ENCODE results near the gene ARGLU1.
"Not testable (repeated sequence)": the region's sequence is repeated elsewhere in the genome, so short reads cannot be mapped to it uniquely, and the experiment has no call there.

The ARGLU1 gene, protein sequence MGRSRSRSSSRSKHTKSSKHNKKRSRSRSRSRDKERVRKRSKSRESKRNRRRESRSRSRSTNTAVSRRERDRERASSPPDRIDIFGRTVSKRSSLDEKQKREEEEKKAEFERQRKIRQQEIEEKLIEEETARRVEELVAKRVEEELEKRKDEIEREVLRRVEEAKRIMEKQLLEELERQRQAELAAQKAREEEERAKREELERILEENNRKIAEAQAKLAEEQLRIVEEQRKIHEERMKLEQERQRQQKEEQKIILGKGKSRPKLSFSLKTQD

DNA sequence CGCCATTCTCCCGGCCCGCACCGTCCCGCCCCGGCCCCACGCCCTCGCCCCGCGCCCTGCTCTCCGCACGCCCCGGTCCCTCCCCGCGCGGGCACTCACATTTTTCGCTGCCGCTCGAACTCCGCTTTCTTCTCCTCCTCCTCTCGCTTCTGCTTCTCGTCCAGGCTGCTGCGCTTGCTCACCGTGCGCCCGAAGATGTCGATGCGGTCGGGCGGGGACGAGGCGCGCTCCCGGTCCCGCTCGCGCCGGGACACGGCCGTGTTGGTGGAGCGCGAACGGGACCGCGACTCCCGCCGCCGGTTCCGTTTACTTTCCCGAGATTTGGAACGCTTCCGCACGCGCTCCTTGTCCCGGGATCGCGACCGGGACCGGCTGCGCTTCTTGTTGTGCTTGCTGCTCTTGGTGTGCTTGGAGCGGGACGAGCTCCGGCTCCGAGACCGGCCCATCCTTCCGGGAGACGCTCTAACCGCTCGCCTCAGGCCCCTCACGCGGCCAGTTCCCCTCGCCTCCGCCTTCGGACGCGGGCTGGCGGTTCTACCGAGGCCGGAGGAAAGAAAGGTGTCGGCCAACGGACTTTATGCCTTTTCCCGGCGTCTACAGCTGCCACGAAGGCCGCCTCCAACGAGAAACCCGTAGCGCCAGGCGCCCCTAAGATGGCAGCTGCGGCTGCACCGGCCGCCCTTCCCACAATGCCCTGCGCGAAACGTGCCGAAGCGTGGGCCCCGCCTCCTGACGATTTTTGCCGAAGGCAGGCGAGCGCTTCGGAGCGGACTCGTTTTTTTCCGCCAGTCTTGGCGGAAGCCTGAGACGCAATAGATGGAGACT is at the start of gene ARGLU1:
TSS of gene ARGLU1 (minus strand) at position 664 of the 825 bp plus-strand sequence. CDS start at position 446, 218 bp downstream.
- peak; percentile 93 to 95 for DNase-seq (ENCODE audit: low read depth in 2 of 2, low spot score in 1 of 2)

DNA sequence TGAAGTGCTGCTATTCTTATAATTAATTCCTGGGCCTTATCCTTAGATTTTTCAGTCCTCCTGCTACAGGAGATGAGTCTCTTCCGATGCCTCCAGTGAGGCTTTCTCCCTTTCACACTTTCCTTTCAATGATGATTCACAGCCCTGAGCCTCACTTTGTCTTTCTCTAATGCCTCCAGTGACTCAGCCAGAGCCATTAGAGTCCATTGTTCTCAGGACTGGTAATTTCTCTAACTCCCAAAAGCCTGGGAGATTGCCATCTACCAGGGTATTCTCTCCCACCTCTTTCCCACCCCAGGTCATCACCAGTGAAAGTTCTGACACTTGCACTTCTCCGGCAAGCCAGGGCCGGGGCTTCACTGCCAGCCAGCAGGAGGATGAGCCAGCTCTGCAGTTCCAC is 49.6 kb upstream of the ARGLU1 start:
- no peak for DNase-seq (ENCODE audit: low read depth in 2 of 2, low spot score in 1 of 2)

DNA sequence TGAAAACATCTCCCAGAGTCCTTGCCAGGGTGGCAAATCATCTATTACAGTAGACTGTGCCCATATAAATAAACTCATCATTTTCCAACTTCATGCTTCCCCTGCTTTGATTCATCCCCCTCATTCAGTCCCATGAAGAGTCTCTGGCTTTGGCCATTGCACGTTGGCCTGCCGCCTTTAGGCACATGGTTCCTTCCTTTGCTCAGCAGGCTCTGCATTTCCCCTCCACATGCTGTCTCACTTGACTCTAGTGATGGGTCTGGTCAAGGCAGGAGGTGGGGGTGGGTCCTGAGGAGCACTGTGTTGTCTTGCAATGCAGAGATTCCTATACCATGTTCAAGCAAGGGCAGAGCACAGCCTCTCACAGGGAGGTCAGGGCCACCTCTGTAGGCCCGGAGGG is 48.8 kb upstream of the ARGLU1 start:
- no peak for DNase-seq (ENCODE audit: low read depth in 2 of 2, low spot score in 1 of 2)

DNA sequence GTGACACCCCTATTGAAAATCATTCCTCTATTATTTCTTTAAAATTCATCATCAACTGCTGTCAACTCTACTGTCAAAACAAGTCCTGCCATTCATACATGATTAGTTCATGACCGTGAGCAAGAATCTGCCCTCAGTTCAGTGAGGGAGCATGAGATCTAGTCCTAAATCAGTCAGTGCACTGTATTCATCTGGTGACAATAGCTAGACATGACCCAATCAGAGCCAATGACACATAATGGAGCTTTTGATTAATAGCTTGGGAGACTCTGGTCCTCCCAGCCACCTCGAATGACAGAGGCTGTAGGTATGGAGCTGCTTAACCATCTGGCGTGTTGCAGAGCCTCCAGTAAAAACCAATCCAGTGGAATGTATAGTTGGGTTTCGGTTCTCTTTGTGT is 46.9 kb upstream of the ARGLU1 start:
- DNase-seq (ENCODE audit: low read depth in 2 of 2, low spot score in 1 of 2): no peak

DNA sequence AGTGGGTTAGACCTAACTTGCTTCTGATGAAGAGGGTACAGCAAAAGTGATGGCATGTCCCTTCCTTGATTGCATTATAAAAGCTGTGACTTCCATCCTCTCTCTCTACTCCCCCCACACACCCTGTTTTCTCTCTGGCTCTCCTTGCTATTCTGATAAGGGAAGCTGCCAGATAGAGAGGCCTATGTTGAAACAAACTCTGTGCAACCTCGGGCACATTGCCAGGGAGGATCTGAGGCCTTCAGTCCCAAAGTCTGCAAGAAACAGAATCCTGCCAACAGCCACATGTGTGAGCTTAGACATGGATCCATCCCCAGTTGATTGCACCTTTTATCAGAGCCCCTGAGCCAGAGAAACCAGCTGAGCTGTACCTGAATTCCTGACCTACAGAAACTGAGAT is 44.8 kb upstream of the ARGLU1 start:
- DNase-seq (ENCODE audit: low read depth in 2 of 2, low spot score in 1 of 2): no peak

DNA sequence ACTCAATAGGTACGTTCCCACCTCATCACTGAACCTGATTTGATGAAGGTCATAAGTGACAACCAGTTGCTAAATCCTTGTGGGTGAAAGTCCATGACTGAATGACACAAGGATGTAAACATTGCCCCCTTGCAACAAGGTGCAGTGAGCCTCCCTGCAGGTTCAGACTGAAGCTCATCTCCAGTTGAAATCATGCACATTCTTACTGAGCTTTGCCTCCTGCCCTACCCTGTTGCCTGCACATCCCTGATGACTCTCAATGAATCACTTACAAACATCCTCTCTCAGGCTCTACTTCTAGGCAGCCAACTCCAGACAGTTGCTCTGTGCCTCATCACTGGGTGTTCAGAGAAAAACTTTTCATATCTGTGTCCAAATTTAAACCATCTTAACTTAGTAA is 42.5 kb upstream of the ARGLU1 start:
- DNase-seq (ENCODE audit: low read depth in 2 of 2, low spot score in 1 of 2): no peak

DNA sequence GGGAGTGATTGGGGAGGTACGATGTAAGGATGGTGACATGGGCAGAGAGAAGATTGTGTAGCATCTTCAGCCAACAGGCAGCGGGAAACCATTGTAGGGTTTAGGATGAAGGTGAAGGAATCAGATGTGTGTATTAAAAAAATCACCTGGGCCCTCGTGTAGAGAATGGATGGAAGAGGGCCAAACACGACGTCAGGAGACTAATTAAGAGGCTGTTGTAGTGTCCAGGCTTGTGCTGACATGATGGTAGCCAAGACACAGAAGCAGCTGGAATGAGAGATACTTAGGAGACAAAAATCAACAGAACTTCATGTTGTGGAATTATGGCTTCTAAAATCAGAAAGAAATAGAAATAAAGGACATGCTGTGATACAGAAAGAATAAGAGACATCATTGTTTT is 41.2 kb upstream of the ARGLU1 start:
- no peak for DNase-seq (ENCODE audit: low read depth in 2 of 2, low spot score in 1 of 2)

DNA sequence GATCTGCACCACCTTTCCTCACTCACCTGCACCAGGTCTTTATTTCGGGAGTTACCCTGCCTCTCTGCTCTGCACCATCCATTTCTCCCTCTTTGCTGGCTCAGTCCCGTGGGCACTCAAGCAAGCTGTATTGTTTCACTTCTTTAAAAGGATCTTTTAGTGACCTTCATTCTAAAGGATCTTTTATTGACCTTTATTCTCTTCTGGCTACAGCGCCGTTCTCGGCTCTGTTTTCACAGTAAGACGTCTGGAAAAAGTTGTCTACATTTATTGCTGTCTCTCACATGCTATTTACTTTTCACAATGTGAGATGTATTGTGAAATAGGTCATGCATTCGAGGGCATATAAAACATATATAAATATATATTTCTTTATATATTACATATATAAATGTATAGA is 35.6 kb upstream of the ARGLU1 start:
- DNase-seq (ENCODE audit: low read depth in 2 of 2, low spot score in 1 of 2): no peak

DNA sequence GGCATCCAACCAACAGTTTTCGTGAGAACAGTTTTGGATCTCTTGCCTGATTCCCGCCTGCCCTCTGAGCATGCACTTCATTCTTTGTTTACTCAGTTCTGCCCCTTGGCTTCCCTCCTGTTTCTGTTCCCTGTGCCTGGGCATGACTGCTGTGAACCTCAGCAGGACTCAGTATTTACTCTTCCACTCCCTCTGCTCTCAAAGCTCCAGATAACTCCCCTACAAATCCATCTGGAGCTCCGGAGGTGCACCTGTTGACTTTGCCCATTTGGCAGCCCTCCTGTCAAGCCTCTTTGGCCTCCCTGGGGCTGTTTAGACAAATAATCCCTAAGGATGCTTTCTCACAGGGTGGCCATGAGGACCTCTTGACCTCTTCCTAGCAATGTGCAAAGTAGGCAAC is 34.2 kb upstream of the ARGLU1 start:
- DNase-seq (ENCODE audit: low read depth in 2 of 2, low spot score in 1 of 2): no peak

DNA sequence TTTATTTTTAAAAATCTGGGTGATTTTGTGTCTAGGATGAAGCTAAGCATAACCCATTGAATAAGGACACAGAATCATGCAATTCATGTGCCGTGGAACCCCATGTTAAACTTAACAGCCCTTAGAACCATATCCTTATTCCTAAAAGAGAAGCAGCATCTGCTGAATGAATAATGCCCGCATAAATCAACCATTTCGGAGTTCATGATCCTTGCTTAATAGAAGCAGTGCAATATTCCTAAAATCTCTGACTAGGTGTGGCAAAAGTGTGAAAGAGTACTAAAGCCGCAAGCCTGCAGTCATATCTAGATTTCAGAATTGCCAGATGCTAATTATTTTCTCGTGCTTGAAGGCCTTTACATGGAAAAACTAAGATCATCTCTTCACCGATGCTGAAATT is 33.6 kb upstream of the ARGLU1 start:
- no peak for DNase-seq (ENCODE audit: low read depth in 2 of 2, low spot score in 1 of 2)

DNA sequence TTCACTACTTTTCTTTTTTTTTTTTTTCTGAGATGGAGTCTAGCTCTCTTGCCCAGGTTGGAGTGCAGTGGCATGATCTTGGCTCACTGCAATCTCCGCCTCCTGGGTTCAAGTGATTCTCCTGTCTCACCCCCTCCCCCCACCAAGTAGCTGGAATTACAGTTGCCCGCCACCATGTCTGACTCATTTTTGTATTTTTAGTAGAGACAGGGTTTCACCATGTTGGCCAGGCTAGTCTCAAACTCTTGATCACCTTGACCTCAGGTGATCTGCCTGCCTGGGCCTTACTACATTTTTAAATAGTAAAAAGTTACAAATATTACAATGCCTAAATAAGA is 32.8 kb upstream of the ARGLU1 start:
- DNase-seq (ENCODE audit: low read depth in 2 of 2, low spot score in 1 of 2): not testable (repeated sequence)

DNA sequence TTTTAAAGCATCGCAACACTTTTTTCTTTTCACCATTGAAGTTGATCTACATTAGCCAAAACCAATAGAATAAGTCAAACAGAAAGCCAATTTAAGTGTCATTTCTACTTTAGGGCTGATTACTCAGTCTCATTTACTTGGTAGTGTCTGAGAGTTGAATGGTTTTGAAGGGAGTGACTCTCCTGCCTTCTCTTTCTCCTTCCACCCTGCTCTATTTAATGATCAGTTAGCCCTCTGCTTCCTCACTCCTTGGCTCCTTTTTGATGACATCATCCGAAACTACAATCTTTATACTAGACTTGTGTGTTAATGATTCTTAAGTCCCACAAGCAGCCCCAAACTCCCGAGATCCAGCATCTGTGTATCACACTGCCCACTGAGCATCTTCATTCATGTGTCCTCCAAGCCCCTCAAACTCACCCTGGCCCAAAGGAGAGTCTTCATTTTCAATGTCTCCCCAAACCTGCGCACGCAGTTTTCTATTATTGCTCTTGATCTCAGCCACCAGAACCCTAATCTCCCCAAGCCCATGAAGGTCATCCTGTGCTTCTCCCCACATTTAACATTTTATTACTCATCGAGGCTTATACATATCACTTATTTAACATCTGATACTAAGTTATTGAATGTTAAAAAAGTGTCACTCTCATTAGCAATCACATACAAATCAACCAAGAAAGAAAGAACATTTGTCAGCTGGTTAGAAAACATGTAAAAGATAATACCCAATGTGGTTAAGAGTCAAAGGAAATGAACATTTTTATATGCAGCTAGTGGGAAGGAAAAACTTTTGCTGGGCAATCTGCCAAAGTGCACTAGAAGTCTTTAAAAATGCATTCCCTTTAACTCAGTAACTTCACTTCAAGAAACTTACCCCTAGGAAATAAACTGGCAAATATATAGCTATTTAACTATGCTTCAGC is 32.2 kb upstream of the ARGLU1 start:
- no peak for DNase-seq (ENCODE audit: low read depth in 2 of 2, low spot score in 1 of 2)

DNA sequence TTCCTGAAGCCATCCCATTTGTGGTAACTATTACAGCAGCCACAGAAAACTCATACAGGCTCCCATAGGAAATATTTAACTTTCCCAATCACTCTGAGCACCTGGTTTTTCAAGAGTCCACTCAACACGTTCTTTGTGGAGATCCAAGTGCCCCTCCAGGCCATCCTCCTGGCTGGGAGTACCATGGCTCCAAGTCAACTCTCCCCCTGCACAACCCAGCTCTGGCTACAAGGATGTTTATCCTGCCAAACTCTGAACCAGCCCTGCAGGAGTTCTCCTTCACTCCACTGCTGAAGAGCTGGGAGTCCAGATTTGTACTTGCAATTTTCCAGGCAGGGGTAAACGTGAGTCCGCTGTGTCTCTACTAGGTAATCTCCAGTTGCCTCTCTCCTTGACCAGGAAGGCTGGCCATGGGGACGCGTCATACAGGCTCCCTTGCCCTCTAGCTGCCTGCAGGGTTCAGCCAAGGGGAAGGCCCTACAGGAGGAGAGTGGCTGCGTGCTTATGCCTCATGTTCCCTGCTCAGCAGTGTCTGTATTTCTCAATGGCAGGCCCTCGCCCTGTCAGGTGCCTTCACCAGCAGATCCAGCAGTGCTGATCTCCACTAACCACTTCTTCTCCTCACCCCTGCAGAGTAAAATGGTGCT is 29.9 kb upstream of the ARGLU1 start:
- DNase-seq (ENCODE audit: low read depth in 2 of 2, low spot score in 1 of 2): no peak

DNA sequence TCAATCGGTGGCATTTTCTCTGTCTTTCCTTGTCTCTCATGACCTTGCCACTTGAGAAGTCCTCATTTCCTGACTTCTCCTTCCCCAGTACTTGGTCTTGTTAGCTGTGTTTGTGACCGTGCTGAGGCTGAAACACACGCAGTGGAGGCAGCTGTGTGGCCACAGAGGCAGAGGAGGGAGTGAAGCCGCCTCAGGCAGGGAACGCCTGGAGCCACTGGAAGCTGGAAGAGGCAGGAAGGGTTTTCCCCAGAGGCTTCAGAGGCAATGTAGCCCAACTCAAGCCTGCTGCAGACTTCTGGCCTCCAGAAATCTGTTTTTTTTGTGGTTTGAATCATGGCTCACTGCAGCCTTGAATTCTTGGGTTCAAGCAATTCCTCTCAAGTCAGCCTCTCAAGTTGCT is 29.2 kb upstream of the ARGLU1 start:
- DNase-seq (ENCODE audit: low read depth in 2 of 2, low spot score in 1 of 2): no peak

DNA sequence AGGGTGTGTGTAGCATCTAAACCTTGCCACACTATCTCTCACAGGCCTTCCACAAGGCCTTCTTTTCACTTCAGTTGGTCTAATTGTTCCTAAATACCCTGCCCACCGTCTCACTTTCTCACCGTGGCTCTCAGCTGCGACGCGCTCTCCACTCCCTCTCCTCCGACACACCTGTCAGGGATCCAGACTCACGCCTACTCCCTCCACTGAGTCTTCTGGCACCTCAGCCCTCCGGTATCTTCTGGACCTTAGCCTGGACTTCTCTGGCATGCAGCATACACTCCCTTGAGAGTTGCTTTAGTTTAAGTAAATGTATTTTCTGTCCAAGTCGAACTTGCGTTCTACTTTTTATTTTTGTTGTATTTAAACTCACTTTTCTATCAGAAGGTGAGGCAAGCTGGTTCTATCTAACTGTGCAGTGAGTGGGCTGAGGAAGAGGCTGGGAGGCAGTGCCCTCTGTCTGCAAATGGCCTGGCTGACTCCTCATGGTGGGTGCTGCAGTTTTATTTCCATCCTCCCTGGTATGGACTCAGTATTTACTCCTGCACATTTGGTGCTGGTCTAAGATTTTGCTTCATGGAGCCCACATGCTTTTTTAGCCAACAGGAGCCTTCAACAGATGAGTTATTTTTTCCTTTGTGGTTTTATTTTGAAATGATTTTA is 28.5 kb upstream of the ARGLU1 start:
- DNase-seq (ENCODE audit: low read depth in 2 of 2, low spot score in 1 of 2): no peak

DNA sequence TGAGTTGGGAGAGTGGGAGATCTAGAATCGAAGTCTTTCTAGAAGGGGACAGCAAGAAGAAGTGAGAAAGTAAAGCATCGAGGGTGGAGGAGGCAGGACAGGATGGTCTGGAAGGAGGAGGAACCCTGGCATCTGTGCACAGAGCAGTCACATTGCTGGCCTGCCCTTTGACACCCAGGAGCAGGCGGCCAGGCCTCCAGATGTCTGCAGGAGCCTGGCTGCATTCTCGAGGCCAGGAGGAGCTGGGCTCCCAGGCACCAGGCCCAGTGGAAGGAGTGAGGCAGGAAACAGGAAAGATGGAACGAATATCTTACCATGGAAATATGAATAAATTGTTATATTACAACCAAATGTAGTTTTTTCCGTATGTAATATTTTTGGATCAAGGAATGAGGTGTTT is 27.7 kb upstream of the ARGLU1 start:
- no peak for DNase-seq (ENCODE audit: low read depth in 2 of 2, low spot score in 1 of 2)

DNA sequence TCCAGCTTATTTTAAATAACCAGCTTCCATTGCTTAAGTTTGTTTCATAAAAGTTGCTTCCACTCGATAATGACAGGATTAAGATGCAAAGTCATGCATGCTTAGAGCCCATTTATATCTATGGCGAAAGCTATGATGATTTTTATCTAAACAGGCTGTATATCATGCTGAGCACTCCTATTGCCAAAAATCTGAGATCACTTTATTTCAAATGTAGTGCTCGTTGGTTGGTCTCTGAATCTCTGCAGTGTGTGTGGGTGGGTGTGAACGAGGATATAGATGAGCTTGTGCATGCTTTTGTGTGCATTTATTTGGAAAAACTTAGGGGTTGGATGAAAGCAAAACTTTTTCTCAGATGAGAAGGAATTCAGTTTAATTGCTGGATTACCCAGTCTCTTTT is 27.0 kb upstream of the ARGLU1 start:
- DNase-seq (ENCODE audit: low read depth in 2 of 2, low spot score in 1 of 2): no peak

DNA sequence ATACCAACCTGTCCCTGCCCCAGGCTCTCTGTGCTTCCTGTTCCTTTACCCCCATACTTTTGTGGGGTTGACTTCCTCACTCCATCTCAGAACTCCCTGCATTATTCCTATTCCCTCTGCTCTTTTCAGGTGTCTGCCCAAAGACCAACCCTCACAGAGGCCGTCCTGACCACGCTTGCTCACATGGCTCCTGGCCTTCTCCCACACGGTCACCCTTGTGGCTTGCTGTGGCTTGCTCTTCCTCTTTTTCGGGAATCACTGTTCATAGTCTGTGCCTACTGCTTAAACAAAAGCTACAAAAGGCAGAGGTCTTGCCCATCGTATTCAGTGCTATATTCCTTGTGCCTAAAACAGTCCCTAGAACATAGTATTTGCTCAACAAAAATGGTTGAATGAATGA is 25.2 kb upstream of the ARGLU1 start:
- no peak for DNase-seq (ENCODE audit: low read depth in 2 of 2, low spot score in 1 of 2)

DNA sequence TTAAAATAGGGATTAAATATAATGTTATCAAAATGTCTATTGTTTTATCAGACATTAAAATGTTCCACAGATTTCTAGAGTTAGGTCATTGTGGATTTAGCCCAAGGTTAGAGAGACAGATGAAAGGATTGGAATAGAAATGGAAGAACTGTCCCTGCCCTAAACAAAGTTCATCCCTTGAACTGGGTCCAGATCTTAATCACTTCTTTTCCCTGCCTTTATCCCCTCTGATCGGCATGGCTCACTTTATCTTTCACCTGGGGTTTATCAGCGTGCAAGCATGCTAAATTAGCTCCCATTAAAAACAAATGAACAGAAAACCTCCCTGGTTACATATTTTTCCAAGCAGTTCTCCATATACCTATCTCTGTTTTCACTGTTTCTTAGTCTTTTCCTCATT is 23.4 kb upstream of the ARGLU1 start:
- no peak for DNase-seq (ENCODE audit: low read depth in 2 of 2, low spot score in 1 of 2)

DNA sequence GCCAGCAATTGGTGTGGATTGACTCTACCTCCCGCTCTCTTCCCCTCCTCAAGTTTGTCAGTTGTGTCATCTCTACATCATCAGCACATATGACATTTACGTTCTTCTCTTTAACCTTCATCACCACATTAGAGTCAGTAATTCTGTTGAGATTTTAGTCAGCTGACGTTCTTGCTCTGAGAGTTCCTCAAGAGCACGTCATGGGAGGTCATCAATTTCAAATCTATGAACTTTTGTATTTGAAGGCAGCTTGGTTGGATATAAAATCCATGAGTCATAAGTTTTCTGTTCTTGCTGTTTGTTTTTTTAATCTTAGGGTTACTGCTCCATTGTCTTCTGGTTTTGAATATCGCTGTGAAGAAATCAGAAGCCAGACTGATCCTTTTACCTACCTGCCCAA is 21.8 kb upstream of the ARGLU1 start:
- DNase-seq (ENCODE audit: low read depth in 2 of 2, low spot score in 1 of 2): no peak

DNA sequence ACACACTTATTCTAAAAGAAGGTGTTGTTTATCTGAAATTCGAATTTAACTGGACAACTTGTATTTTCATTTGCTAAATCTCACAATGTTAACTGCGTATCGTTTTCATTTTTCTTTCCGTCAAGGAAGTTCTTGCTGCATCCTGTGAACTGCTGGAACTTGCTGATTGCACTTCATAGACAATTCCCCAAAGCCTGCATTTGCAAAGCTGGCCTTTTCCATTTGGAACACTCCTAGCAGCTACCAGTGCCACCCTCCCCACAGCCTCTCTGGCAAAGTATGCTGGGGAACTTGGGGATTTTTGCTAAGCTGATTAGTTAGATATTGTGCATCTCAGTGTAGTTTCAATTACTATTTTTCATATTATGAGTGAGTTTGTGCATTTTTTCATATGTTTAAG is 20.4 kb upstream of the ARGLU1 start:
- no peak for DNase-seq (ENCODE audit: low read depth in 2 of 2, low spot score in 1 of 2)
